DND-41 (cell line): Measurements from ENCODE around the gene SLC45A3.

Experiments used
- ATAC-seq: fragments of 200-7000 bp; cut with Tn5 transposase; 3 replicates; pipeline ENCODE4 v1.9.1; 2021; ENCODE audit warnings: low read depth; ENCODE audit not compliant: insufficient read depth
- DNase-seq: peaks from one replicate; pipeline ENCODE4 v3.0.0-alpha.2; 2020
- H2AFZ ChIP-seq: 2 replicates; pipeline ENCODE4 v1.6.0; 2012; ENCODE audit warnings: low read depth, low read length
- H3K27ac ChIP-seq: 2 replicates; pipeline ENCODE4 v1.5.1; 2012; ENCODE audit warnings: low read length, inconsistent platforms
- H3K27me3 ChIP-seq: fragments of 200-600 bp; sonication (generic); 2 replicates; pipeline ENCODE4 v1.6.0; 2012; ENCODE audit warnings: low read length, mild to moderate bottlenecking, inconsistent platforms; ENCODE audit not compliant: insufficient read depth, poor library complexity
- H3K36me3 ChIP-seq: 2 replicates; pipeline ENCODE4 v1.5.1; 2012; ENCODE audit warnings: low read length, inconsistent platforms; ENCODE audit not compliant: insufficient read depth
- H3K4me1 ChIP-seq: 2 replicates; pipeline ENCODE4 v1.5.1; 2012; ENCODE audit warnings: mild to moderate bottlenecking, low read length; ENCODE audit not compliant: insufficient read depth
- H3K4me2 ChIP-seq: 2 replicates; pipeline ENCODE4 v1.6.0; 2012; ENCODE audit warnings: mild to moderate bottlenecking, moderate library complexity, low read length, inconsistent platforms; ENCODE audit not compliant: insufficient read depth
- H3K4me3 ChIP-seq, 2 experiments: fragments of 200-600 bp in 1 of 2; shearing (Covaris generic) in 1 of 2; 2 replicates each; pipeline ENCODE4 v1.5.1; 2012 to 2016; ENCODE audit warnings: inconsistent platforms in 2 of 2, low read length in 2 of 2, mild to moderate bottlenecking in 2 of 2, low read depth in 1 of 2, moderate library complexity in 1 of 2
- H3K79me2 ChIP-seq: 2 replicates; pipeline ENCODE4 v1.6.0; 2012; ENCODE audit warnings: low read length, inconsistent platforms; ENCODE audit not compliant: insufficient read depth
- H3K9ac ChIP-seq: 2 replicates; pipeline ENCODE4 v1.6.0; 2012; ENCODE audit warnings: low read depth, mild to moderate bottlenecking, inconsistent platforms, low read length, moderate library complexity
- H3K9me3 ChIP-seq: 2 replicates; pipeline ENCODE4 v1.5.1; 2012; ENCODE audit warnings: low read length, moderate library complexity, mild to moderate bottlenecking, inconsistent platforms; ENCODE audit not compliant: insufficient read depth, severe bottlenecking
- H4K20me1 ChIP-seq: 2 replicates; pipeline ENCODE4 v1.6.0; 2012; ENCODE audit warnings: low read length; ENCODE audit not compliant: insufficient read depth
- CTCF ChIP-seq: IDR thresholded peaks from 2 replicates; pipeline ENCODE4 v1.5.1; 2012; ENCODE audit warnings: borderline replicate concordance, low read length, moderate library complexity, mild to moderate bottlenecking; ENCODE audit not compliant: poor library complexity, severe bottlenecking; ENCODE audit errors: extremely low read depth
- EZH2 ChIP-seq: IDR thresholded peaks from 3 replicates; pipeline ENCODE4 v1.6.1; 2012; ENCODE audit warnings: borderline replicate concordance, low read depth, mild to moderate bottlenecking, moderate library complexity, low read length, inconsistent platforms; ENCODE audit not compliant: severe bottlenecking

The SLC45A3 gene

GRCh38 chr1:205670150-205670446 is 10.2 kb downstream of the SLC45A3 start:
- Histone ChIP-seq H2AFZ (no peak overlapping the region), H3K79me2 (no peaks in the 10 kb centered on the region), H3K36me3 (no peaks in the 10 kb centered on the region), H3K27ac (no peak overlapping the region), H4K20me1 (peaks cover 8% of the 10 kb centered on the region), H3K9ac (no peak overlapping the region), H3K9me3 (no peaks in the 10 kb centered on the region), H3K4me1 (no peaks in the 10 kb centered on the region), H3K4me2 (no peak overlapping the region), H3K4me3 (no peak overlapping the region), H3K27me3 (peaks cover 19% of the 10 kb centered on the region)
- DNase-seq (no peak), ATAC-seq (no peak)
- TF ChIP-seq EZH2 (no peak), CTCF (no peak)

GRCh38 chr1:205669341-205670149 is 10.8 kb downstream of the SLC45A3 start:
- Histone ChIP-seq H3K4me1 (no peaks in the 10 kb centered on the region), H3K9ac (no peak overlapping the region)

GRCh38 chr1:205668951-205669340 is 11.4 kb downstream of the SLC45A3 start:
- Histone ChIP-seq H3K36me3 (no peaks in the 10 kb centered on the region), H4K20me1 (peaks cover 8% of the 10 kb centered on the region), H3K4me2 (no peak overlapping the region), H3K4me1 (no peaks in the 10 kb centered on the region), H3K4me3 (no peak overlapping the region), H3K79me2 (no peaks in the 10 kb centered on the region), H3K27ac (no peak overlapping the region), H3K27me3 (peaks cover 19% of the 10 kb centered on the region), H2AFZ (no peak overlapping the region), H3K9ac (no peak overlapping the region), H3K9me3 (no peaks in the 10 kb centered on the region)
- TF ChIP-seq EZH2 (no peak), CTCF (no peak)
- no peak for ATAC-seq
- no peak for DNase-seq

More at GRCh38 chr1:205669341-205670149, 10.8 kb downstream of the SLC45A3 start:
- Histone ChIP-seq H2AFZ (no peak overlapping the region), H3K36me3 (no peaks in the 10 kb centered on the region), H4K20me1 (peaks cover 8% of the 10 kb centered on the region), H3K27me3 (peaks cover 19% of the 10 kb centered on the region), H3K4me3 (no peak overlapping the region), H3K79me2 (no peaks in the 10 kb centered on the region), H3K4me2 (no peak overlapping the region), H3K9me3 (no peaks in the 10 kb centered on the region), H3K27ac (no peak overlapping the region)
- no peak for ATAC-seq
- no peak for DNase-seq
- TF ChIP-seq EZH2 (no peak), CTCF (no peak)
